Subcutaneous abdominal adipose tissue (tissue), 5 donors: Measurements from ENCODE around the gene SETD6.

Source experiments
- H3K27ac ChIP-seq: one replicate; pipeline ENCODE4 v1.7.0; 2013; ENCODE audit warnings: low read depth, mild to moderate bottlenecking, inconsistent platforms, low read length, moderate library complexity
- H3K27me3 ChIP-seq, 5 donors: one replicate each; pipeline ENCODE4 v1.7.0; 2013; ENCODE audit warnings: low read length in 5 of 5, inconsistent platforms in 1 of 5; ENCODE audit not compliant: control insufficient read depth in 5 of 5, insufficient read depth in 4 of 5
- H3K36me3 ChIP-seq, 5 donors: one replicate each; pipeline ENCODE4 v1.7.0; 2013; ENCODE audit warnings: low read length in 5 of 5; ENCODE audit not compliant: control insufficient read depth in 5 of 5, insufficient read depth in 5 of 5
- H3K4me1 ChIP-seq, 5 donors: one replicate each; pipeline ENCODE4 v1.7.0; 2013; ENCODE audit warnings: low read length in 5 of 5, mild to moderate bottlenecking in 3 of 5, moderate library complexity in 1 of 5; ENCODE audit not compliant: control insufficient read depth in 5 of 5, insufficient read depth in 5 of 5
- H3K4me3 ChIP-seq, 5 donors: one replicate each; pipeline ENCODE4 v1.7.0; 2013; ENCODE audit warnings: low read length in 5 of 5, low read depth in 1 of 5
- H3K9ac ChIP-seq, 5 donors: one replicate each; pipeline ENCODE4 v1.7.0; 2013; ENCODE audit warnings: low read length in 5 of 5, mild to moderate bottlenecking in 4 of 5, moderate library complexity in 3 of 5
- H3K9me3 ChIP-seq, 5 donors: one replicate each; pipeline ENCODE4 v1.7.0; 2013; ENCODE audit warnings: low read length in 5 of 5; ENCODE audit not compliant: control insufficient read depth in 5 of 5
- donor health status: healthy.
- donor health status: healthy.
- donor health status: healthy.
- donor health status: healthy.
- donor health status: healthy.

Gene SETD6, protein sequence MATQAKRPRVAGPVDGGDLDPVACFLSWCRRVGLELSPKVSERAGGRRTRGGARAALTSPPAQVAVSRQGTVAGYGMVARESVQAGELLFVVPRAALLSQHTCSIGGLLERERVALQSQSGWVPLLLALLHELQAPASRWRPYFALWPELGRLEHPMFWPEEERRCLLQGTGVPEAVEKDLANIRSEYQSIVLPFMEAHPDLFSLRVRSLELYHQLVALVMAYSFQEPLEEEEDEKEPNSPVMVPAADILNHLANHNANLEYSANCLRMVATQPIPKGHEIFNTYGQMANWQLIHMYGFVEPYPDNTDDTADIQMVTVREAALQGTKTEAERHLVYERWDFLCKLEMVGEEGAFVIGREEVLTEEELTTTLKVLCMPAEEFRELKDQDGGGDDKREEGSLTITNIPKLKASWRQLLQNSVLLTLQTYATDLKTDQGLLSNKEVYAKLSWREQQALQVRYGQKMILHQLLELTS

DNA sequence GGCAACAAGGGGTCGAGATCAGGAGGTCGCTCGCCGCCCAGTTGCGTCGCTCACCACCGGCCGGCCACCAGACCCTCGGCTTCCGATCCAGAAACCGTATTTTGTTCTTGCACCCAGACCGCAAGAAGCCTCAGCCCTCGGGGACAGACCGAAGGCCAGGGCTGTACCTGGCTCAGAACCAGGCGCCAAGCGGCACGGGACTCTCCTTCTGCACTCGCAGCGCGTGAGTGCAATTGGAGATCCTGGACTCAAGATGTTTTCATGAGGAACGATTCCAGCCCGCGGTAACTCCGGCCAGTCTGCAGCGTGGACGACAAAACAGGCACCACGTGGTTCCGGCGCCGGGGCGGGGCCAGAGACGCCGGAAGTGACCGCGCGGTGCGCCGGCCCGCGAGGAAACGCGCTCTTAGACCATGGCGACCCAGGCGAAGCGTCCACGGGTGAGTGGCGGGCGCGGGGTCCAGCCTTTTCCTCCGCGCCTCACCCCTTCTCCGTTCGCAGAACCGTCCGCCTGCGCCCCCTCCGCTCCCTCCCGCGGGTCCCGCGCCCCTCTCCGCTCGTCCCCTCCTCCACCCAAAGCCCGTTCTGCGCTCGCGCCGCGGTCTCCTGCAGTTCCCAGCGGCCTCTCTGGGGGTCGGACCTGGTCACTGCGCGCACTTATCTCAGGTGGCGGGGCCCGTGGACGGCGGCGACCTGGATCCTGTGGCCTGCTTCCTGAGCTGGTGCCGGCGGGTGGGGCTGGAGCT, at the start of gene SETD6:
TSS of gene SETD6 (plus strand) at position 393 of the 746 bp plus-strand sequence. CDS start at position 414, 21 bp downstream.
- Histone ChIP-seq H3K4me3 (peak within 1 kb of the TSS; percentile 63 to 93 (median 86)), H3K4me1 (peaks cover 1 to 26% (median 18%) of the 10 kb centered on the region in 5 donors), H3K9ac (peak within 1 kb of the TSS; percentile 7 to 83 (median 64)), H3K27ac (peak within 1 kb of the TSS; percentile 58), H3K27me3 (no peaks in the 10 kb centered on the region), H3K36me3 (peaks cover 15 to 33% (median 27%) of the 10 kb centered on the region in 5 donors), H3K9me3 (no peaks in the 10 kb centered on the region)

DNA sequence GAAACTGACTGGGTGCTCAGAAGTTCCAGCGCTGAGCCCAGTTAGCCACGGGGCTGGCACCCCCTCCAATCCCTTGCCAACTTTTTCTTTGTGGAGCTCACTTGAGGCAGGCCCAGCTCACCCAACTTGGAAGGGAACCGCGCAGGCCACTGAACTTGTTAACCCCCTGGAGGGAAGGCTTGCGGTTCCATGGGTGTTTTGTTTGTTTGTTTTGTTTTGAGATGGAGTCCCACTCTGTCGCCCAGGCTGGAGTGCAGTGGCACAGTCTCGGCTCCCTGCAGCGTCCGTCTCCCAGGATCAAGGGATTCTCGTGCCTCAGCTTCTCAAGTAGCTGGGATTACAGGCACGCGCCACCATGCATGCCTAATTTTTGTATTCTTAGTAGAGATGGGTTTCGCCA, 49.5 kb upstream of the SETD6 start:
- peaks cover 0 to 21% (median 18%) of the 10 kb centered on the region in 5 donors for H3K4me1 ChIP-seq
- H3K27me3 ChIP-seq, result peaks cover 13 to 47% (median 33%) of the 10 kb centered on the region in 5 donors
- H3K36me3 ChIP-seq, result no peaks in the 10 kb centered on the region
- no peak overlapping the region for H3K27ac ChIP-seq
- no peak overlapping the region for H3K9ac ChIP-seq
- no peaks in the 10 kb centered on the region for H3K9me3 ChIP-seq
- no peak overlapping the region for H3K4me3 ChIP-seq

DNA sequence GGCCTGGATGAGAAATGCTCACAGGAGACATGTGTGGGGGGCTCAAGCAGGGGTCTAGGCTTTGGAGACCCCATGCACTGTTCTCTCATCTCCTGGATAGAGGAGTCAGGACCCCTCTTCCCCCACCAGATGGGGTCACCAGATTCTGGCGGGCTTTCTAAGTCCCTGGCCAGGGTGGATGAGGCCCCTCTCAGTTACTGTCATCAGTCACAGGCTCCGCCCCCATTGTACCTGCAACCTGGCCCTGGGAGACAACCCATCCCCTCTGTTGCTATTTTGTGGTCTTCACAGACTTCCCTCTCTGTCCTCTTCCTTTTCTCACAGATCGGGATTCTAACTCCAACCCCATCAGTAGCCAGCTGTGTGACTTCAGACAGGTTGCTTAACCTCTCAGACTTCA, 48.9 kb upstream of the SETD6 start:
- Histone ChIP-seq H3K9ac (no peak overlapping the region), H3K27ac (no peak overlapping the region), H3K9me3 (no peaks in the 10 kb centered on the region), H3K36me3 (no peaks in the 10 kb centered on the region), H3K27me3 (peaks cover 13 to 47% (median 33%) of the 10 kb centered on the region in 5 donors), H3K4me3 (no peak overlapping the region), H3K4me1 (peaks cover 0 to 21% (median 18%) of the 10 kb centered on the region in 5 donors)

DNA sequence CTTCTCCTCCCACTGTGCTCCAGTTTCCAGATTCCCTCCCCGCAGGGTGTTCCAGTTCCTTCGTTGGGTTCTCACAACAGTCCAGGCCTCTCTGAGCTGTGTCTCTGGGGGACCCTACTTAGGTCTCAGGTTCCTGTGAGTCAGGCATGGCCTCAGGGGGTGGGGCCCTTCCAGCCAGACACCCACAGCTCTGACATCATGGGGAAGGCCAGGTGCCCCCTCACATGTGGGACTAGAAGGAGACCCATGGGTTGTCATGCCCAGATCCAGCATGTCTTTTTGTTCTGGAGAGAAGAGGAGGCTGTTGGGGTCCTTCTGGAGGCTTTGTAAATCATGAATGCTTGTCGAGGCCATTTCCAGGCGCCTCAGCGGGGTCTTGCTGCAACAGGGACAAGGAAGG, 47.4 kb upstream of the SETD6 start:
- Histone ChIP-seq H3K27me3 (peaks cover 11 to 37% (median 28%) of the 10 kb centered on the region in 5 donors), H3K4me1 (peaks cover 0 to 20% (median 16%) of the 10 kb centered on the region in 5 donors), H3K4me3 (no peak overlapping the region), H3K27ac (no peak overlapping the region), H3K9ac (no peak overlapping the region), H3K36me3 (no peaks in the 10 kb centered on the region), H3K9me3 (no peaks in the 10 kb centered on the region)

GRCh38 chr16:58471209-58471975, 43.9 kb upstream of the SETD6 start:
- H3K27me3 ChIP-seq, result peaks cover 3 to 16% (median 10%) of the 10 kb centered on the region in 5 donors
- H3K9me3 ChIP-seq, result no peaks in the 10 kb centered on the region
- H3K27ac ChIP-seq, result no peak overlapping the region
- H3K36me3 ChIP-seq, result no peaks in the 10 kb centered on the region
- H3K9ac ChIP-seq, result no peak overlapping the region
- no peak overlapping the region for H3K4me3 ChIP-seq
- H3K4me1 ChIP-seq, result peaks cover 0 to 14% (median 2%) of the 10 kb centered on the region in 5 donors

GRCh38 chr16:58472266-58472665, 43.1 kb upstream of the SETD6 start:
- Histone ChIP-seq H3K27ac (no peak overlapping the region), H3K9me3 (no peaks in the 10 kb centered on the region), H3K36me3 (no peaks in the 10 kb centered on the region), H3K4me1 (peaks cover 0 to 14% (median 2%) of the 10 kb centered on the region in 5 donors), H3K9ac (no peak overlapping the region), H3K4me3 (no peak overlapping the region), H3K27me3 (peaks cover 2 to 10% (median 4%) of the 10 kb centered on the region in 5 donors)

- Histone ChIP-seq H3K4me3 (no peak overlapping the region), H3K27me3 (peaks cover 0 to 5% (median 2%) of the 10 kb centered on the region in 5 donors), H3K4me1 (peaks cover 0 to 14% (median 2%) of the 10 kb centered on the region in 5 donors), H3K9ac (no peak overlapping the region), H3K36me3 (no peaks in the 10 kb centered on the region), H3K27ac (no peak overlapping the region), H3K9me3 (no peaks in the 10 kb centered on the region)
Measured at GRCh38 chr16:58472827-58473226, 42.5 kb upstream of the SETD6 start.

GRCh38 chr16:58474296-58474695, 41.0 kb upstream of the SETD6 start:
- no peak overlapping the region for H3K9ac ChIP-seq
- no peaks in the 10 kb centered on the region for H3K36me3 ChIP-seq
- H3K4me3 ChIP-seq, result no peak overlapping the region
- H3K4me1 ChIP-seq, result peaks cover 0 to 14% (median 2%) of the 10 kb centered on the region in 5 donors
- H3K27me3 ChIP-seq, result peaks cover 0 to 2% (median 0%) of the 10 kb centered on the region in 5 donors
- no peaks in the 10 kb centered on the region for H3K9me3 ChIP-seq
- no peak overlapping the region for H3K27ac ChIP-seq

DNA sequence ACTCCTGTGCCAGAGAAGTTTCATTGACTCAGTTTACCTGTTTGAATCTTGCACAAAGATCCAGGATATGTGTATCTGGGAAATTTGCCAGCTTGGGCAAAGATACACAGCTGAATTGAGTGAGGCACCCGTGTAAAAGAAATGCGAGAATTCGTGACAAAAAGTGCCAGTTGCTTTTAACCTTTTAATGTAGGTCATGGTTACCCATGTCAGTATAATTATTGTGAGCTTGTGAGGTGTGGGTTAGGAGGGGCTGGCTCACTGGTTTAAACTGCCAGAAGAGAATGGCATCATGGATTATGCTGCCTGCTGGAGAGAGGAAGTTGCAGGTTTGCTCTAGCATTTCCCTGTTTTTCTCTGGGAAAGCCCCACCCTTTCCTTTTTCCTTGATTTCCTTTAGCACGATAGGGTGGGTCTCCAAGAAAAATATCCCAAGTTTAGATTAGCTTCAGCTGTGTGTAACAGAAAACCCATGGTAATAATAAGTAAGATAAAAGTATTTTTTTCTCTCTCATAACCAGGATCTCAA, 40.2 kb upstream of the SETD6 start:
- Histone ChIP-seq H3K36me3 (no peaks in the 10 kb centered on the region), H3K9ac (no peak overlapping the region), H3K27ac (no peak overlapping the region), H3K4me1 (peaks cover 0 to 14% (median 2%) of the 10 kb centered on the region in 5 donors), H3K4me3 (no peak overlapping the region), H3K9me3 (no peaks in the 10 kb centered on the region), H3K27me3 (peaks cover 0 to 2% (median 0%) of the 10 kb centered on the region in 5 donors)
